Gastrocnemius medialis (tissue), 4 donors: ENCODE results near the gene SHISAL2A.

ENCODE experiments used
- CTCF ChIP-seq, 5 experiments: fragments of 450-650 bp in 3 of 5; fragments of 200-600 bp in 2 of 5; sonication (generic) in 2 of 5; IDR thresholded peaks in 4 of 5; conservative IDR thresholded peaks in 1 of 5; 1 replicate in 4 of 5; 2 replicates in 1 of 5; pipeline ENCODE4 v1.5.1; 2016 to 2019; ENCODE audit warnings: antibody characterized with exemption in 5 of 5, mild to moderate bottlenecking in 3 of 5, moderate library complexity in 3 of 5
- POLR2A ChIP-seq, 2 donors: fragments of 450-650 bp; IDR thresholded peaks; one replicate each; pipeline ENCODE4 v1.6.1; 2017; ENCODE audit warnings: antibody characterized with exemption in 2 of 2, mild to moderate bottlenecking in 2 of 2, moderate library complexity in 2 of 2

- no peak for TF ChIP-seq POLR2A (IDR thresholded peaks at IDR 0.05)
- no peak for TF ChIP-seq CTCF (IDR thresholded peaks at IDR 0.05 in 4 of 5, conservative IDR thresholded peaks at IDR 0.05 in 1 of 5)
Measured at GRCh38 chr1:52629325-52629643, 3.7 kb upstream of the SHISAL2A start.
